Skin of body (tissue), 2 donors: ENCODE measurements around the gene TNS1. TPM values are rescaled to one million over a fixed set of nuclear protein-coding genes. Genes with fewer than 3 reads are reported as not detected.

ENCODE experiments used
- DNase-seq: peaks from one replicate; lab custom pipeline; 2025; lab: John Stamatoyannopoulos, UW
- total RNA-seq: library from RNA; depleted of rRNA; stranded (reverse); fragments of >200 nt; gene quantifications from one replicate; pipeline ENCODE4 v1.2.3, GENCODE V29; 2014

Gene TNS1
- total RNA-seq, 1 donor from 2014 or later = 92.3 TPM

DNA sequence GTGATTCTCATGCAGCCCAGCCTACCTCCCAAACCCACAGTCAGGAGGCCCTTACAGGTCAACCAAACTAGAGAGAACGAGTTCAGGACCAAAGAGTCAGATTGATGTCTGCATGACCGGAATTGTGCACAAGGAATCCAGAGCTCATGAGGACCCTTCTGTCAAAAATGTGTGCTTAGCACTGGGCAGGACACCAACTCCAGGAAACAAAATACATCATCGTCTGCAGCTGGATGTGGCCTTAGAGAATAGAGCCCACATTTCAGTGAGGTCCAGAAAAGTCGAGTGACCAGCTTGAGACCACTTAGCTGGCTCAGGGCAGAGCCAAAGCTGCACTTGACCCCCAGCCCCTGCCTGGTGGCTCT is 3.2 kb downstream of the TNS1 start:
- no peak for DNase-seq

- DNase-seq = no peak
These were observed 3.7 kb downstream of the TNS1 start for GRCh38 chr2:217998926-217999594.

GRCh38 chr2:217997510-217997909 is 5.3 kb downstream of the TNS1 start:
- no peak for DNase-seq

- DNase-seq = peak; percentile 31
These were observed 6.4 kb downstream of the TNS1 start for GRCh38 chr2:217996361-217996760.

- DNase-seq = peak; percentile 32
These were observed 7.0 kb downstream of the TNS1 start for GRCh38 chr2:217995731-217996231.

DNA sequence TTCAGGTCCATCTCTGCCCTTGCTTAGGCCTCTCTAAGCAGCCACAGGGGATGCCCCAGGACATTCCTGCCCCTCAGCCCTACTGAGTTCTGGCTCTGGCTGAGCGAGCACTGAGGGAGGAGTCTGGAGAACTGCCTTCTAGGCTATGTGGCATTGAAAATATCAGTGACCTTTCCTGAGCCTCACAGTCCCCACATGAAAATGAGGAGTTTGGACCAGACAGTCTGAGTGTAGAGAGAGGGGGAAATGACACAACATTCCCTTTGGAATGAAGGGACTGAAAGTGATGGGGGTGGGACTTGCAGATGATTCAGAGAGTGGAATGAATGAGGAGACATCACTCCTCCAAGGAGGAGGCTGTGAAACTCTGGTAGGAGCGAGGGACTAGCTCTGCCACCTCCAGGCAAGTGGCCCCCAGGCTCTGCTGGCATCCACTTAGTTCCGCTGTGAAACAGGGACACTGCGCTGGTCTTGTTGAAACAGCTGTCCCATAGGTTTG is 8.0 kb downstream of the TNS1 start:
- DNase-seq = no peak

GRCh38 chr2:217993817-217994463 is 8.9 kb downstream of the TNS1 start:
- DNase-seq = no peak

GRCh38 chr2:217993138-217993537 is 9.7 kb downstream of the TNS1 start:
- no peak for DNase-seq

DNA sequence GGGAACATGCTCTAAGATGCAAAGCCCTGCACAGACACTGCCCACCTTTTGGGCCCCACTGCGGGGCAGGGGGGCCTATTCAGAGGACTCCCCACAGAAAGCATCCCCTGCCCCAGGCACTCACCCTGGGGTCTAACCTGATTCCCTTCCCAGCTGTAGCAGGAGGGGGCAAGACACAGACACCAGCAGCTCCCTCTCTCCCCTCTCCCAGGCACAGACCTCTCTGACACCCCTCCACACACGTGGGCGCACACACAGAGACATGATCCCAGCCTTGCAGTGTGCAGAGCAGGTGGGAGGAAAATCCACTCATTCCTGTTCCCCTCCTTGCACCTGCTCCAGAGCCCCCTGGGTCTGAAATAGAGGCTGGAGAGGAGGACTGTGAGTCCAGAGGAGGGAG is 10.7 kb downstream of the TNS1 start:
- no peak for DNase-seq

DNA sequence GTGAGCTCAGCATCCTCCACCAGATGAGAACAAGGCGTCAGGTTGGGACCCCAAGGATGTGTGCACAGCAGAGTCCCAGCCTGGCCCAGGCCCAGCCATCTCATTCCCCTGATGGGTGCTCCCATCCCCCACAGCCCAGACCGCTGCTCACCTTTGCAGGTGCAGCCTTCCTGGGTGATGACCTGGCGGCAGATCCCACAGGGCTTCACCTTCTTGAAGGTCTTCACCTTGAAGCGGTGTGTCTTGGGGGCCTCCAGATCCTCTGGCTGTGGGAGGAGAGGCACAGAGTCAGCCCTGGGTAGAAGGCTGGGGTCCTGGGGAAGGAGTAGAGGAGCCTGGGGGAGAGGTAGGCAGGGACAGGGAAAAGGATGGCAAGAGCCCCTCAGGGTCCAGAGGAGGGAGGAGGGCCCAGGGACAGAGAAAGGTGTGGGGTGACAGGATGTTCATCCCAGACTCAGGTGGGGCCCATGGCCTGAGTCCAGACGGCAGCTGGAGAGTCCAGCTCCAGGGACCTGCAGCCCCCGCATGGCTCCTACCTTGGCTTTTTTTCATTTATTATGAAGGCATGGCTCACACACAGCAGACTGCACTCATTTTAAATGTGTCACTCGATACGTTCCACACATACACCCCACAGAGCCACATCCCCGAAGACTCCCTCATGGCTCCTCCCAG is 11.9 kb downstream of the TNS1 start:
- DNase-seq = no peak

- no peak for DNase-seq
These were observed 12.4 kb downstream of the TNS1 start for GRCh38 chr2:217990389-217990788.

GRCh38 chr2:217989221-217989948 is 13.4 kb downstream of the TNS1 start:
- DNase-seq = no peak

- no peak for DNase-seq
These were observed 14.0 kb downstream of the TNS1 start for GRCh38 chr2:217988840-217989204.

GRCh38 chr2:217988014-217988839 is 14.6 kb downstream of the TNS1 start:
- DNase-seq = peak; percentile 58

DNA sequence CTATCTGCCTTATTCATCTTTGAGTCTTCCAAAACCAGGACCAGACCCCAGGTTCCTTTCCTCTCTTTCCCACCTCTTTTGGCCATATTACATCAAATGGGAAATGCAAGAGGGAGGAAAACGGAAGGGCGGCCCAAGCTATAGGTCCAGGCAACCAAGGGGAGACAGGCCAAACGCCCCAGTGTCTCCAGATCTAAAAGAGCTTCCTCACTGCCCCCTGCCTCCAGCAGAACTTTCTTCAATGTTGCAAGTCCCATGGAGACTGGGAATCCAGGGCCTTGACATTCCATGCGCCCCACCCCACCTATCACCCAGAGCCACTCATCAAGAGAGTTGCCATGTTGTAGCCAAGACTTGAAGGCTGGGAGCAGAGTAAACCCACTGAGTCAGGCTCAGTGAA is 15.4 kb downstream of the TNS1 start:
- no peak for DNase-seq

GRCh38 chr2:217986256-217986961 is 16.4 kb downstream of the TNS1 start:
- no peak for DNase-seq

GRCh38 chr2:217983276-217984233 is 19.2 kb downstream of the TNS1 start:
- DNase-seq = no peak

- DNase-seq = no peak
These were observed 20.8 kb downstream of the TNS1 start for GRCh38 chr2:217981971-217982370.

DNA sequence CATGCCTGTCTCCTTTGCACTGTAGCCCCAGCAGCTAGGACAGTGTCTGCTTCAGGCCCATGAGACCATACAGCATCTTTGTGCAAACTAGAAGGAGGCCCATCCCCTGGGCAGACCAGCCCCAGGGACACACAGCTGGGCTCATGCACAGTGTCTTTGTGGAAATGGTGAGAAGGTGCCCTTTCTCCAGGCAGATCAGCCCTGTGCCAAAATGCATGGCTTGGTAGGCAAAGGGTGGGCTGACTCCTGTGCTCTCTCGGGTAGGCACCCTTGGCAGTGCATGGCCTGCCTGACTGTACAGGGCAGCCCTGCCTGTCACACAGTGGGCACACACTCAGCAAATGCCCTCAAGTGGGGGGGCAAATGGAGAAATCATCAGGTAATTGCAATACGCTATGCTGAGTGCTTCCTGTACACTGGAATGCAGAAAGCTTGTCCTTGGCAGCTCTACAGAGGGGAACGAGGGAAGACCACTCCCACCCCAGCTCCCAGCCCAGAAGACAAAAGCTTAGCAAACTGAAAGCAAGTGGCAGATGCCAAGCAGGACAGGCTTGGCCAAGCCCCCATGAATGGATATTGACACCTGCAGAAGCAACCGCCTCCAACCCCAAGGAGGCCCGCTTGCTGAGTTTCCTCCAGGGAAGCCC is 21.6 kb downstream of the TNS1 start:
- no peak for DNase-seq
